Measurements from ENCODE around the gene PRSS1. TPM values are rescaled to one million over a fixed set of nuclear protein-coding genes. Genes with fewer than 3 reads are reported as not detected.

PRSS1 gene
- total RNA-seq, 1 experiment from 2014 or later = not detected

DNA sequence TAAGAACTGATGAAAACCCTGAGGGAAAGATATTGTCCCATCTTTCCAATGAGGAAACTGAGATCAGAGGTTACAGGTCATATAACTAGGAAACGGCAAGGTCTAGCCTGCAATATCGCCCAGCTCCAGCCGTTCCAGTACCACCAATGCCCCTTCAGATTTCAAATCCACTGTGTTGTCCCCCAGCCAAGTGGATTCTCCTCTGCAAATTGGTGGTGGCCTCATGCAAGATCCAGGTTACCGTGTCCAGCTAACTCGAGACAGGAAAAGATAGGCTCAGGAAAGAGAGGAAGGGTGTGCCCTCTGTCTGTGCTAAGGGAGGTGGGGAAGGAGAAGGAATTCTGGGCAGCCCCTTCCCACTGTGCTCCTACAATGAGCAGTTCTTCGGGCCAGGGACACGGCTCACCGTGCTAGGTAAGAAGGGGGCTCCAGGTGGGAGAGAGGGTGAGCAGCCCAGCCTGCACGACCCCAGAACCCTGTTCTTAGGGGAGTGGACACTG is 46.8 kb downstream of the PRSS1 start:
- no peak for DNase-seq (ENCODE audit: unreplicated experiment)
- H3K4me1 Mint-ChIP-seq (ENCODE audit: insufficient read depth, unreplicated experiment) = peaks cover 11% of the 10 kb centered on the region
- no TSS peak for BruUV-seq (replicated peaks)
- no peaks in the 10 kb centered on the region for H3K9me3 Mint-ChIP-seq (ENCODE audit: unreplicated experiment)
- TF ChIP-seq, protein P1, sequence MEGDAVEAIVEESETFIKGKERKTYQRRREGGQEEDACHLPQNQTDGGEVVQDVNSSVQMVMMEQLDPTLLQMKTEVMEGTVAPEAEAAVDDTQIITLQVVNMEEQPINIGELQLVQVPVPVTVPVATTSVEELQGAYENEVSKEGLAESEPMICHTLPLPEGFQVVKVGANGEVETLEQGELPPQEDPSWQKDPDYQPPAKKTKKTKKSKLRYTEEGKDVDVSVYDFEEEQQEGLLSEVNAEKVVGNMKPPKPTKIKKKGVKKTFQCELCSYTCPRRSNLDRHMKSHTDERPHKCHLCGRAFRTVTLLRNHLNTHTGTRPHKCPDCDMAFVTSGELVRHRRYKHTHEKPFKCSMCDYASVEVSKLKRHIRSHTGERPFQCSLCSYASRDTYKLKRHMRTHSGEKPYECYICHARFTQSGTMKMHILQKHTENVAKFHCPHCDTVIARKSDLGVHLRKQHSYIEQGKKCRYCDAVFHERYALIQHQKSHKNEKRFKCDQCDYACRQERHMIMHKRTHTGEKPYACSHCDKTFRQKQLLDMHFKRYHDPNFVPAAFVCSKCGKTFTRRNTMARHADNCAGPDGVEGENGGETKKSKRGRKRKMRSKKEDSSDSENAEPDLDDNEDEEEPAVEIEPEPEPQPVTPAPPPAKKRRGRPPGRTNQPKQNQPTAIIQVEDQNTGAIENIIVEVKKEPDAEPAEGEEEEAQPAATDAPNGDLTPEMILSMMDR (IDR thresholded peaks at IDR 0.05; ENCODE audit: unreplicated experiment) = no peak
- ChIA-PET CTCF (interaction anchor here (0.7 to 2.3 kb wide), 4 partner anchors 15 to 437 kb away, joined by 3 to 14 read pairs (median 3); no protein-coding TSS in a partner anchor), POLR2A (no interaction called here)
- no peak overlapping the region for H3K27ac Mint-ChIP-seq (ENCODE audit: low read depth, unreplicated experiment)
- H3K27me3 Mint-ChIP-seq (ENCODE audit: insufficient read depth, unreplicated experiment) = peaks cover 77% of the 10 kb centered on the region
- intact Hi-C loops (cut with micrococcal nuclease) = no loop called here
- H3K36me3 Mint-ChIP-seq (ENCODE audit: insufficient read depth, unreplicated experiment) = no peaks in the 10 kb centered on the region
- no peak overlapping the region for H3K4me3 Mint-ChIP-seq (ENCODE audit: unreplicated experiment)

DNA sequence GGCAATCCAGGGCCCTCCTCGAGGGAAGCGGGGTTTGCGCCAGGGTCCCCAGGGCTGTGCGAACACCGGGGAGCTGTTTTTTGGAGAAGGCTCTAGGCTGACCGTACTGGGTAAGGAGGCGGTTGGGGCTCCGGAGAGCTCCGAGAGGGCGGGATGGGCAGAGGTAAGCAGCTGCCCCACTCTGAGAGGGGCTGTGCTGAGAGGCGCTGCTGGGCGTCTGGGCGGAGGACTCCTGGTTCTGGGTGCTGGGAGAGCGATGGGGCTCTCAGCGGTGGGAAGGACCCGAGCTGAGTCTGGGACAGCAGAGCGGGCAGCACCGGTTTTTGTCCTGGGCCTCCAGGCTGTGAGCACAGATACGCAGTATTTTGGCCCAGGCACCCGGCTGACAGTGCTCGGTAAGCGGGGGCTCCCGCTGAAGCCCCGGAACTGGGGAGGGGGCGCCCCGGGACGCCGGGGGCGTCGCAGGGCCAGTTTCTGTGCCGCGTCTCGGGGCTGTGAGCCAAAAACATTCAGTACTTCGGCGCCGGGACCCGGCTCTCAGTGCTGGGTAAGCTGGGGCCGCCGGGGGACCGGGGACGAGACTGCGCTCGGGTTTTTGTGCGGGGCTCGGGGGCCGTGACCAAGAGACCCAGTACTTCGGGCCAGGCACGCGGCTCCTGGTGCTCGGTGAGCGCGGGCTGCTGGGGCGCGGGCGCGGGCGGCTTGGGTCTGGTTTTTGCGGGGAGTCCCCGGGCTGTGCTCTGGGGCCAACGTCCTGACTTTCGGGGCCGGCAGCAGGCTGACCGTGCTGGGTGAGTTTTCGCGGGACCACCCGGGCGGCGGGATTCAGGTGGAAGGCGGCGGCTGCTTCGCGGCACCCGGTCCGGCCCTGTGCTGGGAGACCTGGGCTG is 47.5 kb downstream of the PRSS1 start:
- ChIA-PET CTCF (interaction anchor here (0.6 to 3.7 kb wide), 7 partner anchors 10 to 437 kb away, joined by 3 to 16 read pairs (median 3); no protein-coding TSS in a partner anchor), POLR2A (interaction anchor here (0.8 kb wide), 1 partner anchor 261 kb away, joined by 3 read pairs; no protein-coding TSS in a partner anchor)
- H3K4me3 Mint-ChIP-seq (ENCODE audit: unreplicated experiment) = no peak overlapping the region
- no peaks in the 10 kb centered on the region for H3K9me3 Mint-ChIP-seq (ENCODE audit: unreplicated experiment)
- TF ChIP-seq, protein P1 (IDR thresholded peaks at IDR 0.05; ENCODE audit: unreplicated experiment) = no peak
- DNase-seq (ENCODE audit: unreplicated experiment) = no peak
- peaks cover 77% of the 10 kb centered on the region for H3K27me3 Mint-ChIP-seq (ENCODE audit: insufficient read depth, unreplicated experiment)
- no peaks in the 10 kb centered on the region for H3K36me3 Mint-ChIP-seq (ENCODE audit: insufficient read depth, unreplicated experiment)
- peaks cover 11% of the 10 kb centered on the region for H3K4me1 Mint-ChIP-seq (ENCODE audit: insufficient read depth, unreplicated experiment)
- no TSS peak for BruUV-seq (replicated peaks)
- no peak overlapping the region for H3K27ac Mint-ChIP-seq (ENCODE audit: low read depth, unreplicated experiment)
- intact Hi-C loops (cut with micrococcal nuclease) = no loop called here

DNA sequence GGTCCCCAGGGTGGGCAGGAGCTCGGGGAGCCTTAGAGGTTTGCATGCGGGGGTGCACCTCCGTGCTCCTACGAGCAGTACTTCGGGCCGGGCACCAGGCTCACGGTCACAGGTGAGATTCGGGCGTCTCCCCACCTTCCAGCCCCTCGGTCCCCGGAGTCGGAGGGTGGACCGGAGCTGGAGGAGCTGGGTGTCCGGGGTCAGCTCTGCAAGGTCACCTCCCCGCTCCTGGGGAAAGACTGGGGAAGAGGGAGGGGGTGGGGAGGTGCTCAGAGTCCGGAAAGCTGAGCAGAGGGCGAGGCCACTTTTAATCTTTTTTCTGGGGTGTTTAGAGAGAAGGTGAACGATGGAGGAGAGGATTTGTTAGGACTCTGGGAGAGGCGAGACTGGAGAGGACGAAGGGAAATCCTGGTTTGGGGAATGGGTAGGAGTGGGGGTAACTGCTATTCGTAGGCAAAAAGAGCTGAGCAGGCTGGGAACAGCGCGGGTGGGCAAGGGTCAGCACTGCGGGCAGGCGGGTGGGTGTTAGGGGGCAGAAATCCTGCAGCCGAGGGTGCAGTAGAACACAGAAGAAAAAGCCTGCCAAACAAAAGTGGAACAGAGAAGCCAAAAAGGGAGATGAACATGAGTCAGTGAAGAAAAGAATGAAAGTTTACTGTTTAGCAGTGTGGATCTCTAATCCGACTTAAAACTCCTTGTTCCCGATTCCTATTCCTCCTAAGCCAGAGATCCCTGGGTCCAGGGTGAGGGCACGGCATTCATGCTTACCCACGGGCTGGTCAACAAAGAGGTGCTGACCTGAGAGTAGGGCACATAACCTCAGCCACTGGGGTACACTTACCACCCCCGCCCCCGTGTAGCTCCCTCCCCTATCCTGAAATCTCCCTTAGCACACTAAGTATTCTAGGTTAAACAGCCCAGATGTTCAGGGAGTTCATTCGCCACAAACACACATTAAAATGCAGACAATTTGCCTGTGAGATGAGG is 48.4 kb downstream of the PRSS1 start:
- ChIA-PET CTCF (interaction anchor here (0.6 to 3.7 kb wide), 7 partner anchors 8 to 263 kb away, joined by 3 to 19 read pairs (median 3); no protein-coding TSS in a partner anchor), POLR2A (interaction anchor here (0.8 kb wide), 1 partner anchor 262 kb away, joined by 3 read pairs; no protein-coding TSS in a partner anchor)
- H3K9me3 Mint-ChIP-seq (ENCODE audit: unreplicated experiment) = no peaks in the 10 kb centered on the region
- DNase-seq (ENCODE audit: unreplicated experiment) = no peak
- TF ChIP-seq, protein P1 (IDR thresholded peaks at IDR 0.05; ENCODE audit: unreplicated experiment) = no peak
- H3K4me1 Mint-ChIP-seq (ENCODE audit: insufficient read depth, unreplicated experiment) = peaks cover 11% of the 10 kb centered on the region
- no peak overlapping the region for H3K4me3 Mint-ChIP-seq (ENCODE audit: unreplicated experiment)
- intact Hi-C loops (cut with micrococcal nuclease) = no loop called here
- no peak overlapping the region for H3K27ac Mint-ChIP-seq (ENCODE audit: low read depth, unreplicated experiment)
- no TSS peak for BruUV-seq (replicated peaks)
- peaks cover 71% of the 10 kb centered on the region for H3K27me3 Mint-ChIP-seq (ENCODE audit: insufficient read depth, unreplicated experiment)
- H3K36me3 Mint-ChIP-seq (ENCODE audit: insufficient read depth, unreplicated experiment) = no peaks in the 10 kb centered on the region
